ENCODE data around the gene CUEDC1. TPM values are rescaled to one million over a fixed set of nuclear protein-coding genes. Genes with fewer than 3 reads are reported as not detected.

The CUEDC1 gene
- total RNA-seq, 1 donor from 2014 or later, result 3.2 TPM

DNA sequence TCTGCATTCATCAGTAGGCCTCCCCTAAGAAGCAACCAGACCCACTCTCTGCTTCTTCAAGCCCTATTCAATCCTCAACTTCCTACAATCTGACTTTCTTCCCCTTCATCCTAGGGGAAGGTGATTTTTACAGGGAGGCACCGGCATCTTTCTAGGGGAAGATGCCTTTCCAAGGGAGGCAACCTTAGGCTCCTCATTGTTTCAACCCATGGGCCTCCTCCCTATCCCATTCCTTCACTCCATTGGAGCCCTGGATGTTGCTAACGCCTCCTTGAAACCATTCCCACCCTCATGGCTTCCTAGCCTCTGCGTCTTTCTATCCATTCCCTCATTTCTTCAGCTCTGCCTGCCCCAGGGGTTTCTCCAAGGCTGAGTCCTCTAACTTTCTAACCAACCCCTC lies 2.7 kb upstream of the CUEDC1 start:
- DNase-seq (ENCODE audit: low read depth in 2 of 2), result no peak

DNA sequence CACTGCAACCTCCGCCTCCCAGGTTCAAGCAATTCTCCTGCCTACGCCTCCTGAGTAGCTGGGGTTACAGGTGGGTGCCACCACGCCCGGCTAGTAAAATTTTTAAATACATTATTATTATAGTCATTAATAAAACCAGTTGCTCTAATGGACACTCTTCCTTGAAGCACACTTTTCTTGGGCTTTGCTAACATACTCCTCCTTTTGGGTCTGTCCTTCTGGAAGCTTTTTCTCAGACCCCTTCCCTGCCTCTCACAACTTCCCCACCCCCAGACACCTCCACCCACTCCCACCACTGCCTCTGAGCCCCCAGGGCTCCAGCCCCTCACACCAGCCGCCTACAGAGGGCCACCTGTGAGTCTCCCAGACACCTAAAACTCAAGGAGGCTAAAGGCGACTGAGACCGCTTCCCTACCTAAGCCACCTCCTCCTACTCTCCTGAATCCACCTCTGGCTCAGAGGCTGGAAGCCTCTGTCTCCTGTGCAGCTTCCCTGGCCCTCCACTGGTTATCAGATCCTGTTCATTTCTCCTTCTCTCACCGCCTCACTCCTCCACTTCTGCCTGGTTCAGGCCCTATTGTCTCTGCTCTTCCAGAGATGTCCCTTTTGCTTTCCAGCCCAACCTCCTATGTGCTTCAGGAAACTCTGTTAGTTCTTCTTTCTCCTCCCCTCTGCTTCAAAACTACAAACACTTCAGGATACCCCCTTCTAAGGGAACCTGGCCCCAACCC lies 2.1 kb upstream of the CUEDC1 start:
- DNase-seq (ENCODE audit: low read depth in 2 of 2), result no peak

DNA sequence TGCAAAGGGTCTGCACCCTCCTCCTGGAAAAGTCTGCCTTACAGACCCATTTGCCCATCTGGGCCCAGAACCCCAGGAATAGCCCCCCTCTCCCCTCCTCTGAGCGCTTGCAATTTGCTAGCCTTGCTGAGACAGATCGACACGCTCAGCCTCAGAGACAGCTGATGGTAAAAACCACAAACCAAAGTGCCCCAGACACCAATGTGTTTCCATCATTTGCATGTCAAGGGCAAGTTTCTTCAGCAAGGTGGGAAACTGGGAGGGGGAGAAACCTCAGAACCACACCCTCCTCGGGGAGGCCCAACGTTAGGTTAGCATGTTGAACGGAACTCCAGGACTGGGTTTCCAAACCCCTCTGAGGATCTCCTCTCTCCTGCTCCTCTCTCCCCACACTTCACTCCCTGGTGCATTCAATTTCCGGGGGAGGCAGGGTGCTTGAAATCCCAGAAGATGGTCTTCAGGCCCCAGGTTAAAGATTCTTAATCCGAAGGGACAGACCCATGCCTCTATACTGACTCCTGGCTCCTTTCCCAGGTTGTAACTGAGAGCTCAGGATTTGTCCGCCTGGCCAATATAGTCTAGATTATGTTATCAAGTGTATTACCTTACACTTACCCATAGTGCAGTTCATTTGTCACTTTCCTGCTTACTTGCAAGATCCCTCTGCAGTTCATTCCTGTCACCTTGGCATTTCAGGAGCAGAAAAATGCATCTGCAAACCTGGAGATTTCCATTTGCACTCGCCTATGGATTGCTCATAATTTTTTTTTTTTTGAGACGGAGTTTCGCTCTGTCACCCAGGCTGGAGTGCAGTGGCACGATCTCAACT lies 1.3 kb upstream of the CUEDC1 start:
- DNase-seq (ENCODE audit: low read depth in 2 of 2), result no peak

GRCh38 chr17:57954397-57955182 lies 622 bp downstream of the CUEDC1 start:
- peak; percentile 38 to 42 for DNase-seq (ENCODE audit: low read depth in 2 of 2)

GRCh38 chr17:57953705-57954396 lies 1.4 kb downstream of the CUEDC1 start:
- DNase-seq (ENCODE audit: low read depth in 2 of 2), result peak in 1 of 2 donors; percentile 22

DNA sequence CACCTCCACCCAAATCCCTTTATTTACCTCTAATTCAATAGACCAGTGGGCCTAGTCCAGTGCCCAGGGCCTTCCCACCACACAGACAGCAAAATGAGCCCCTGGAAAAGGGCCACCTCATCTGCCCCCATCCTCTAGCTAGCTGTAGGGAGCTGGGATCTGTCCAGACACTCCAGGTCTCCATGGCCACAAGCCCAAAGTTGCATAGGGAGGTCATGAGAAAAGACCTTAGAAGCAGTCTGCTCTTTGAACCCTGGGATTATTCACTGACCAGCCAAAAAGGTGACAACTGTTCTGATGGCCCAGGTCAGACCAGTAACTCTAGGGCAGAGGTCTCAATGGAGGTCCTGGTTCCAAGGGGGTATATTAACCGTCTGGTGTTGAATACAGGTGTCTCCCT lies 2.0 kb downstream of the CUEDC1 start:
- DNase-seq (ENCODE audit: low read depth in 2 of 2), result no peak

GRCh38 chr17:57949649-57950048 lies 5.6 kb downstream of the CUEDC1 start:
- DNase-seq (ENCODE audit: low read depth in 2 of 2), result no peak

DNA sequence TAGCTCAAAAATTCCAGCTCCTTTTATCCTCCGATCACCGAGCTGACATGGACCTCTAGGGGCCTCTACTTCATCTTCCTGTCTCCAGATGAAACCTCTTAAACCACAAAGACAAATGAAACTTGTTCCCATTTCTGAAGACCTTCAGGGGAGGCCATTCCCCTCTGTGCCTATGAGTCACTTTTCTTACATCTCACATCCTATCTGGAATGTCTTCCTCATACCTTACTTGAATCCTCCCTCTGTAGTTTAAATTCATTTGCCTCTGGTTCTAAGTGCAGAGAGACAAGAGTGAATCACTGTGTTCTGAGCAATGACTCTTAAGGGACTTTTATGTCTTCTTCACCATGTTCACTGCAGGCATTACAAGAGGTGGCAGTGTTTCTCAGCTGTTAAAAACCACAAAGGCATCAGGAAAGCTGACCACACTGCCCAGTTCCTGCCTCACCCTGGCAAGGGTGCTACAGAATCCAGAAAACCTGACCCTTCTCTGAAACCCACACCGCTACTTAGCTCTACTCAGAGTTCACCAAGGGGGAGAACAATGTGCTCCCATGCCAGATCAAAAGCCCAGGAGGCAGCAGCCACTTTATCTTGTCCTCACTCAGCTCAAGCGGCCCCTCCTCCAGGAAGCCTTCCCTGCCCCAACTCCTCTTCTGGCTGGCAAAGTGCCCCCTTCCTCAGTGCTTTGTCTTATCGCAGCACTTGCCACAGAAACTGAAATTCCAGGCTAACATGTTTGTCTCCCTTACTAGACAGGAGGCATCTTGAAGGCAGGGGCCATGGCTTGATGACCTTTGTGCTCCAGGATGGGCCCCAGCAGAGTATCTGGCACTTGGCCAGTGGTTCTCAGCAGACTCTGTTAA lies 6.4 kb downstream of the CUEDC1 start:
- DNase-seq (ENCODE audit: low read depth in 2 of 2), result peak in 1 of 2 donors; percentile 74

DNA sequence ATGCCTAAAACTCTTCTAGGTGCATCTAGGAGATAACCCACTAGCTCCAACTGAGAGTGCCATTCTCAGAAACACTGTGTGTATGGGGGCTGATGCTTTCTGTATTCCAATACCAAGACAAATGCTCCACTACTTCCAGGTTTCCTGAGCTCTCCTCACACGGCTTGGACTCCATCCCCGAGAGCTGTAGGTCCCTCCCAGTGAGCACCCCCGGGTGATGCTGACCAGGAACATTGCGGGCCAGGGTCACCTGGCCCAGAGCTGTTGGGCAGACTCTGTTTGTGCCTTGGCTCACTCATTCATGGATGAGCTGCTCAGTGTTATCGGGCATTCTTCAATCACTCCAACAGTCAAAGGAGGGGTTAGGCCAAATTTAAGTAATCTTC lies 7.0 kb downstream of the CUEDC1 start:
- DNase-seq (ENCODE audit: low read depth in 2 of 2), result no peak

DNA sequence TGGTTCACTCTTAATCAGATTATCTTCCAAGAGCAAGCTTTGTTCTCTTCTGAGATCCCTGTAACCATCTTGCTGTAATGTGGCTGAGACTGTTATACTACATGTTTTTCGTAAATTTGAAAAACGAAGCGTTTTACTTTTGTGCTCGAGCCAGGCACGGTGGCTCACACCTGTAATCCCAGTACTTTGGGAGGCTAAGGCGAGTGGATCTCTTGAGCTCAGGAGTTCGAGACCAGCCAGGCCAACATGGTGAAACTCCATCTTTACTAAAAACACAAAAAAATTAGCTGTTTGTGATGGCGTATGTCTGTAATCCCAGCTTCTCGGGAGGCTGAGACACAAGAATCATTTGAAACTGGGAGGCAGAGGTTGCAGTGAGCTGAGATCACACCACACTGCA lies 7.8 kb downstream of the CUEDC1 start:
- DNase-seq (ENCODE audit: low read depth in 2 of 2), result no peak

- DNase-seq (ENCODE audit: low read depth in 2 of 2), result peak; percentile 80 to 82
These were observed 8.3 kb downstream of the CUEDC1 start for GRCh38 chr17:57946798-57947358.

- DNase-seq (ENCODE audit: low read depth in 2 of 2), result peak in 1 of 2 donors; percentile 59
These were observed 9.0 kb downstream of the CUEDC1 start for GRCh38 chr17:57945996-57946797.

GRCh38 chr17:57944908-57945307 lies 10.3 kb downstream of the CUEDC1 start:
- no peak for DNase-seq (ENCODE audit: low read depth in 2 of 2)

DNA sequence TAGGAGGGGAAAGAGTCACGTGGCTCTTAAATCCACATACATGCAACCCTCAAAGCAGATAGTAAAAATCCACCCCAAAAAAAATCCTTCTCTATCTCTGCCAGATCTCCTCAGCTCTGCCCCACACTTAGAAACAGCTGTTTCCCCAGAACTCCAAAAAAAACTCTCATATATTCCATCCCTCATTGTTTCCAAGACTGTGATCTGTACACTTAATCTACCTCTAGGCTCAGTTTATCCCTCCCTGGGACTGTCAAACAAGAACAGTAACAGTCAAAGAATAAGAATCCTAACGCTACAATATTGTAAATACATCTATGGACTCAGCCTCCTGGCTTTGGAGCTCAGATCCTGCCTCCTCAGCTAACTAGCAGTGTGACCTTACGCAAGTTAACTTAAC lies 11.6 kb downstream of the CUEDC1 start:
- no peak for DNase-seq (ENCODE audit: low read depth in 2 of 2)

DNA sequence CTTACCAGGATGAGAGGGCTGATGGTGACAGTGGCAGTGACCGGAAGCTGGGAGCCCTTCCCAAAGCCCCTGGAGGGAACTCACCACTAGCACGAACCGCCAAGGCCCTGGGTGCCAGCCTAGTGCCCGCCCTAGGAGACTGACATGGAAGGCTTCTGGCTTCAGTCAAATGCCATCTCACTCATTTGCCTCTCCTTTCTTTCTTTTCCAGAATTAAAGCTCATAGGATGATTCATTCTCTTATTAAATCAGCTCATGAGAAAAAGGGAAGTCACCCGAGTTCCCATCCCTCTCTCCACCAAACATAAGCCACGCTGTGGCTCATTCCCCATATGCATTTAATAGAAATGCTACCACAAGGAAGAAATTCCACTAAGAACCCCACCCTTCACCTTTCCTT lies 12.1 kb downstream of the CUEDC1 start:
- no peak for DNase-seq (ENCODE audit: low read depth in 2 of 2)

GRCh38 chr17:57941384-57942370 lies 13.5 kb downstream of the CUEDC1 start:
- DNase-seq (ENCODE audit: low read depth in 2 of 2), result no peak

DNA sequence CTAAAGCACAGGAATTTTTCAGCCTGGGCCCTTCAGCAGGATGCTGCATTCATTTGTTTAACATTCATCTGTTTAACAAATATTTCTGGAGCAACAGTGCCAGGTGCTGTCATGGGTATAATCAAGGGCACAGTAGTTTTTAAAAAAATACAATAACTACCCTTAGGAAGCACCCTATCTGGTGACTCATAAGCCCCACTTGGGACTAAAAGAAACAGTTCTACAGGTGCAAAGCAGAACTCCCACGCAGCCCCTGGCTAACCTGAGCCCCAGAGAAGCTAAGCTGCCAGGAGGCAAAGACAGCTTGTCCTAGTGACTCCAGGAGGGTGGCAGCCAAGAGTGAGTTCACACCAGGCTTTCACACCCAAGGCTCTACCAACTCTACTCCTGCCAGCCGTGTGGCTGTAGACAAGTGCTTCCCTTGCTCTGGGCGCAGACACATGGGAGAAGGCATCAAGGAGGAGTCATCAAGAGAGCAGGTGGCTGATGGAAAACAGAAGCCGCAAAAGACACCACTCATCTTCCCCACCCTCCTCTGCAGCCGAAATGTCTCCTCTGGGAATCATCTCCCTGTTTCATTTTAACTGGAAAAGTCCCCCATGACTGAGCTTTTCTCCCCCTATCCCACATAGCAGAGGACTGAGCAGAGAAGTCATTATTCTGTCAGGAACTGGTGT lies 14.4 kb downstream of the CUEDC1 start:
- no peak for DNase-seq (ENCODE audit: low read depth in 2 of 2)

- DNase-seq (ENCODE audit: low read depth in 2 of 2), result no peak
These were observed 15.0 kb downstream of the CUEDC1 start for GRCh38 chr17:57940231-57940630.

Measured in lung microvascular endothelial cell (primary cell).